Neural progenitor cell (in vitro differentiated cells): ENCODE data around the gene PNLIP. TPM values are rescaled to one million over a fixed set of nuclear protein-coding genes. Genes with fewer than 3 reads are reported as not detected.

Experiments used
- DNase-seq: peaks from one replicate; pipeline ENCODE4 v3.0.0-alpha.2; 2016; ENCODE audit warnings: low spot score
- H2AFZ ChIP-seq: fragments of 200-600 bp; sonication (generic); replicated peaks from 2 replicates; pipeline ENCODE4 v1.6.1; 2016; ENCODE audit warnings: antibody characterized with exemption
- H3F3A ChIP-seq: fragments of 200-600 bp; sonication (generic); 2 replicates; pipeline ENCODE4 v1.6.1; 2016; ENCODE audit warnings: antibody characterized with exemption, low read depth
- H3K27ac ChIP-seq: fragments of 200-600 bp; sonication (generic); 2 replicates; pipeline ENCODE4 v1.5.1; 2016; ENCODE audit warnings: mild to moderate bottlenecking
- H3K27me3 ChIP-seq: fragments of 200-600 bp; sonication (generic); 2 replicates; pipeline ENCODE4 v1.6.1; 2016; ENCODE audit warnings: mild to moderate bottlenecking, moderate library complexity
- H3K36me3 ChIP-seq: fragments of 200-600 bp; sonication (generic); 2 replicates; pipeline ENCODE4 v1.5.1; 2016
- H3K4me1 ChIP-seq: fragments of 200-600 bp; sonication (generic); 2 replicates; pipeline ENCODE4 v1.6.1; 2016; ENCODE audit warnings: mixed run types
- H3K4me2 ChIP-seq: fragments of 200-600 bp; sonication (generic); 2 replicates; pipeline ENCODE4 v1.6.1; 2016
- H3K4me3 ChIP-seq: fragments of 200-600 bp; sonication (generic); 2 replicates; pipeline ENCODE4 v1.5.1; 2016
- H3K79me2 ChIP-seq: fragments of 200-600 bp; sonication (generic); 2 replicates; pipeline ENCODE4 v1.6.1; 2016; ENCODE audit warnings: low read depth
- H3K9ac ChIP-seq: fragments of 200-600 bp; sonication (generic); 2 replicates; pipeline ENCODE4 v1.6.1; 2016
- H3K9me3 ChIP-seq: fragments of 200-600 bp; sonication (generic); 2 replicates; pipeline ENCODE4 v1.5.1; 2016; ENCODE audit warnings: low read depth
- H4K20me1 ChIP-seq: fragments of 200-600 bp; sonication (generic); 2 replicates; pipeline ENCODE4 v1.6.1; 2016; ENCODE audit warnings: low read depth
- H3K27ac Mint-ChIP-seq: 3 replicates; pipeline ENCODE4 v1.8.0; 2021; ENCODE audit warnings: mixed read lengths
- H3K27me3 Mint-ChIP-seq: 2 replicates; pipeline ENCODE4 v1.8.0; 2022; ENCODE audit warnings: low read depth, mild to moderate bottlenecking, inconsistent platforms, moderate library complexity, mixed read lengths; ENCODE audit not compliant: insufficient read depth
- H3K36me3 Mint-ChIP-seq: 3 replicates; pipeline ENCODE4 v1.8.0; 2021; ENCODE audit warnings: mixed read lengths
- H3K4me1 Mint-ChIP-seq: 3 replicates; pipeline ENCODE4 v1.8.0; 2021; ENCODE audit warnings: mixed read lengths
- H3K4me3 Mint-ChIP-seq: 3 replicates; pipeline ENCODE4 v1.8.0; 2021; ENCODE audit warnings: mild to moderate bottlenecking, moderate library complexity, mixed read lengths
- H3K9me3 Mint-ChIP-seq: 3 replicates; pipeline ENCODE4 v1.8.0; 2020; ENCODE audit warnings: mixed read lengths
- CTCF ChIP-seq: fragments of 200-600 bp; sonication (generic); IDR thresholded peaks from 2 replicates; pipeline ENCODE4 v1.5.1; 2017; ENCODE audit warnings: antibody characterized with exemption, mild to moderate bottlenecking
- EZH2 ChIP-seq: fragments of 200-600 bp; sonication (generic); IDR thresholded peaks from 2 replicates; pipeline ENCODE4 v1.6.1; 2017; ENCODE audit warnings: antibody characterized with exemption, mild to moderate bottlenecking, moderate library complexity
- EZH2phosphoT487 ChIP-seq: fragments of 200-600 bp; sonication (generic); IDR thresholded peaks from 2 replicates; pipeline ENCODE4 v1.6.1; 2017; ENCODE audit warnings: antibody characterized with exemption
- total RNA-seq: library from RNA; depleted of rRNA; stranded (reverse); fragments of >200 nt; gene quantifications from 2 replicates; pipeline ENCODE4 v1.2.3, GENCODE V29; 2015; ENCODE audit warnings: low replicate concordance

Gene PNLIP
- total RNA-seq, 1 donor from 2014 or later: not detected

GRCh38 chr10:116599991-116600390, 54.3 kb downstream of the PNLIP start:
- Histone ChIP-seq H2AFZ (no peak overlapping the region), H3K36me3 (no peaks in the 10 kb centered on the region), H3K9ac (no peak overlapping the region), H3K27me3 (no peaks in the 10 kb centered on the region), H3K4me3 (no peak overlapping the region), H3K4me2 (no peak overlapping the region), H3K4me1 (no peaks in the 10 kb centered on the region), H4K20me1 (no peaks in the 10 kb centered on the region), H3F3A (no peaks in the 10 kb centered on the region), H3K9me3 (no peaks in the 10 kb centered on the region), H3K27ac (no peak overlapping the region), H3K79me2 (no peaks in the 10 kb centered on the region)
- no peaks in the 10 kb centered on the region for H3K9me3 Mint-ChIP-seq
- no peak overlapping the region for H3K4me3 Mint-ChIP-seq
- no peak for TF ChIP-seq EZH2phosphoT487
- TF ChIP-seq EZH2: no peak
- no peak for TF ChIP-seq CTCF
- H3K27me3 Mint-ChIP-seq: peaks cover 3% of the 10 kb centered on the region
- H3K36me3 Mint-ChIP-seq: no peaks in the 10 kb centered on the region
- H3K4me1 Mint-ChIP-seq: no peaks in the 10 kb centered on the region
- no peak for DNase-seq
- H3K27ac Mint-ChIP-seq: no peak overlapping the region

- no peaks in the 10 kb centered on the region for H4K20me1 ChIP-seq
- H3K79me2 ChIP-seq: no peaks in the 10 kb centered on the region
- H3K9me3 ChIP-seq: no peaks in the 10 kb centered on the region
- Mint-ChIP-seq H3K9me3 (no peaks in the 10 kb centered on the region), H3K27ac (no peak overlapping the region), H3K36me3 (no peaks in the 10 kb centered on the region), H3K4me1 (no peaks in the 10 kb centered on the region), H3K27me3 (peaks cover 5% of the 10 kb centered on the region), H3K4me3 (no peak overlapping the region)
- DNase-seq: no peak
- TF ChIP-seq EZH2phosphoT487: no peak
- TF ChIP-seq EZH2: no peak
- no peak for TF ChIP-seq CTCF
- H3K4me3 ChIP-seq: no peak overlapping the region
- no peak overlapping the region for H3K4me2 ChIP-seq
- no peaks in the 10 kb centered on the region for H3K27me3 ChIP-seq
- no peak overlapping the region for H3K9ac ChIP-seq
- H2AFZ ChIP-seq: no peak overlapping the region
- no peaks in the 10 kb centered on the region for H3K36me3 ChIP-seq
- no peaks in the 10 kb centered on the region for H3K4me1 ChIP-seq
- H3K27ac ChIP-seq: no peak overlapping the region
- no peaks in the 10 kb centered on the region for H3F3A ChIP-seq
Measured at GRCh38 chr10:116602648-116603400, 57.1 kb downstream of the PNLIP start.

GRCh38 chr10:116606061-116606483, 60.3 kb downstream of the PNLIP start:
- H3K36me3 ChIP-seq: no peaks in the 10 kb centered on the region
- no peaks in the 10 kb centered on the region for H3F3A ChIP-seq
- TF ChIP-seq CTCF (no peak), EZH2 (no peak), EZH2phosphoT487 (no peak)
- H3K4me1 ChIP-seq: peaks cover 6% of the 10 kb centered on the region
- no peak overlapping the region for H3K4me3 ChIP-seq
- Mint-ChIP-seq H3K4me3 (no peak overlapping the region), H3K9me3 (peaks cover 2% of the 10 kb centered on the region), H3K4me1 (peaks cover 4% of the 10 kb centered on the region), H3K27ac (no peak overlapping the region), H3K36me3 (no peaks in the 10 kb centered on the region), H3K27me3 (peaks cover 11% of the 10 kb centered on the region)
- no peak overlapping the region for H3K27ac ChIP-seq
- no peak for DNase-seq
- H3K79me2 ChIP-seq: no peaks in the 10 kb centered on the region
- H3K9ac ChIP-seq: no peak overlapping the region
- peaks cover 20% of the 10 kb centered on the region for H3K27me3 ChIP-seq
- H4K20me1 ChIP-seq: no peaks in the 10 kb centered on the region
- H3K4me2 ChIP-seq: no peak overlapping the region
- H3K9me3 ChIP-seq: no peaks in the 10 kb centered on the region
- H2AFZ ChIP-seq: no peak overlapping the region
